Stimulated activated naive CD8-positive, alpha-beta T cell treated with anti-CD3 and anti-CD28 coated beads, Interleukin-15, Interleukin-2, amounts not matched to agents 100 U/mL and 50 U/mL, for 24 hours (primary cell): Measurements from ENCODE around the gene CASQ1.

Experiments
- ATAC-seq: fragments of 150-1000 bp; cut with Tn5 transposase; one replicate; pipeline ENCODE4 v1.10.0; 2021
- DNase-seq: peaks from one replicate; pipeline ENCODE4 v3.0.0; 2021

Gene CASQ1

DNA sequence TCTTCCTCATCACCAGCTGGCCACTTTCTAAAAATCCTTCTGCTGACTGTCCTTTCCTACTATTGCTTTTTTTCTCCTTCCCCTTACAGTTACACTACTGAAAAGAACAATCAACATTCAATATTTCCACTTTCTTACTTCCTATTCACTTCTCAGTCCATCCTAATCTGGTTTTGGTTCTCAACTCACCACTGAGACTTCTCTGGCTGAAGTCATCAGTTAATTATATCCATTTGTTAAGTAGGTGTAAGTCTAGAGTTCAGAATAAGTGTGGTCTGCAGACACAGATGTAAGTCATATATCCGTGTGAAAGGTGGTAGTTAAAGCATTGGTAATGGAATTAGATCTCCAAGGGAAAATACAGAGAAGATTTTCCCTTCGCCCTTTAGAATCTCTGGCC is 36.2 kb downstream of the CASQ1 start:
- no peak for ATAC-seq

DNA sequence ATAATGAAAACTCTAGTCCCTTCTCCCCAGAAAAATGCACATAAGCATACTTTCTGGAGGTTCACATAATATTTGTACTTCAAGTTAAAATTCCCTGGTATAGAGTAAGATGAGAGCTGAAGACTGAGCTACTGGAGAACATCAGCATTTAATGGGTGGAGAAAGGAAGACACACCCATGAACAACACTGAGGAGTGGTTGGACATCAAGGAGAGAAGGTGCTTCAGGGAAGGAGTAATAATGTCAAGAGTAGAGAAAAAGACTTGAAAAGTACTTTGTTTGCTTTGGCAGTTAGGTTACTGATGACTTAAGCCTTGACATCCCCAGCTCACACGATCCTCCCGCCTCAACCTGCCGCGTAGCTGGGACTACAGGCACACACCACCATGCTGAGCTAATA is 36.7 kb downstream of the CASQ1 start:
- DNase-seq (no peak), ATAC-seq (no peak)

More for the DNA sequence above, 36.2 kb downstream of the CASQ1 start:
- DNase-seq: no peak

DNA sequence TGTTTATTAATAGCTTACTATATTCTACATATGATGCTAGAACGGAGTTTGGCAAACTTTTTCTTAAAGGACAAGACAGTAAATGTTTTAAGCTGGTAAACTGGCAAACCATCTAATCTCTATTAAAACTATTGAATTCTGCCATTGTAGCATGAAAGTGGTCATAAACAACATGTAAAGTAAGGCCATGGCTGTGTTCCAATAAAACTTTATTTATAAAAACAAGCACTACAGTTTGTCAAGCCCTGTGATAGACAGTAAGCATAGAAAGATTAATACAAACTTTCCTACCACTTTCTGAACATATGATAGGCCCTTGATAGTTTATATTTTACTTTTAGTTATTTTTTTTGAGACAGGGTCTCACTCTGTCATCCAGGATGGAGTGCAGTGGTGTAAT is 37.2 kb downstream of the CASQ1 start:
- DNase-seq (no peak), ATAC-seq (no peak)

DNA sequence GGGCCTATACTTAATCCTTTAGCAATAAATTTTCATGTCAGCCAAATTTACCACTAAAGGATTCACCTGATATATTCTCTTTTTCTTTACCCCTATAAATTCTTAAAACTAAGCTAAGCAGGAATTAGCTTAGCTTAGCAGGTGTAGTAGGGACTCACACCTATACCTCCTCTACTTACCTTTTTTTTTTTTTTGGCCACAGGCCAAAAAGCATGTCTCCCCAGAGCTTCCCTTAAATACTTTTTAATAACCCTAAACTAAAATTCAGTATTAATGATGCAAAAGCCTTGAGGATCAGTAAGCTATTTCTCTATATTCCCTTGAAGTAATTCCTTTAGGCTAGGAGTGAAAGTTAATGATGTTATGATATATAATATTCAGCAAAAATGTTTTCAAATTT is 38.1 kb downstream of the CASQ1 start:
- ATAC-seq (no peak), DNase-seq (no peak)

DNA sequence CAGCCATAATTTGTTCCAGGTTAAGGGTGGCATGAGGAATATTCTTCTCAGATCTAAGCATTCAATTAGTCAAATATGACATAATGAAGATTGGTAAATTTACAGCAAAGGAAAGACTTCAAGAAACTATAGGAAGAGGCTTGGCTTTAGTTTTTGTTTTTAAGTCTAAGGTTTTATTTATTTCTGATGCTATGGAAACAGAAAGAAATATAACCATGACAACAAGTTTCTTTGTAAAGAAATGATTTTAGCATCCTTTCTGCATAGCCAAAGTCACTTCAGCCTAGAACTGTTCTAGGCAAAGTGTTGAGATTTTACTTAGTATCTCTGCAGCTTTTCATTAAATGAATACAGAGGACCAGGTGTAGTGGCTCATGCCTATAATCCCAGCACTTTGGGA is 42.5 kb downstream of the CASQ1 start:
- ATAC-seq (no peak), DNase-seq (no peak)

DNA sequence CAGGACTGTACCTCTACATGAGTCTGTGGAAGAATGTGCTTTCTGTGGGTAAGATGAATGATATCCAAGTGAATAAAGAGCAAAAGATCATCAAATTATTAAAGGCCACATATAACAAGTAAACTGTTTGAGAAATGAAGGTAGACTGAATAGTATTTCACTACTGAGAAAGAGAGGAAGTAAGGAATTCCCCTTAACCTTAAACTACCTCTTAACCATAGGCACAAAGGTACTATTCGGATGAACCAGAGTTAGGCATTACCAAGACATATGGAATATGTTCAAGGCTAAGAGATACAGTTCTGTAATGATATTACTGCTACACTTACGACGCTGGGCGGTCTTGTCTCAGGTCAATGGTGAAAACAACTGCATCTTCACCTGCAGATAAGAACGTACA is 46.4 kb downstream of the CASQ1 start:
- ATAC-seq: no peak

DNA sequence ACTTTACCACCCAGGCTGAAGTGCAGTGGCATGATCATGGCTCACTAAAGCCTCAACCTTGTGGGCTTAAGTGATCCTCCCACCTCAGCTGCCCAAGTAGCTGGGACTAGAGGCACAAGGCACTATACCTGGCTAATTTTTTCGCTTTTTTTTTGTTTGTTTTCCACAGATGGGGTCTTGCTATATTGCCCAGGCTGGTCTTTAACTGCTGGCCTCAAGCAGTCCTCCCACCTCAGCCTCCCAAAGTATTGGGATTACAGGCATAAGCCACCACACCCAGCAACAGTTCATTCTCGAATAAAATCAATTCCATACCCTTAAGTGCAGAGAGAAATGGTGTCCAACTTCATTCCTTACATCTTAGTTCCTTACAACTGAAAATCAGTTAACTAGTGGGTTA is 47.2 kb downstream of the CASQ1 start:
- no peak for DNase-seq

More for the DNA sequence above, 46.4 kb downstream of the CASQ1 start:
- DNase-seq: no peak

DNA sequence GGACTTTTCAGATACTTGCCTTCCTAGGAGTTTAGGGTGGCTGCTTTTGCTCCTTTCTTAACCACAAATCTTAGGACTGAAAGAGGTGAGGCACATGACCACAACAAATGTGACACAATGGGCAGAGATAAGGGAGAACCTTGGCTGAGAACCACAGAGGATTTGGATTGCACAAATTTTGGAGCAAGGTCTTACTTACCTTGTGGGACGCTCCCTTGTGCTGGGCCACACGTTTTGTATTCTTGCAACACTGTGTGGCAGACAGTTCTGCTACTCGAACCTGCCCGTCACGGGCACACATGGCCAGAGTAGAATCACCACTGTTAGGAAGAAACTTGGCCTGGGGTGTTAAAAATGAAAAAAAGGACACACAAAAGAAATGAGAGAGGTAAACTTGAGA is 48.0 kb downstream of the CASQ1 start:
- DNase-seq: no peak
- ATAC-seq: no peak

More for the DNA sequence above, 47.2 kb downstream of the CASQ1 start:
- ATAC-seq: no peak

DNA sequence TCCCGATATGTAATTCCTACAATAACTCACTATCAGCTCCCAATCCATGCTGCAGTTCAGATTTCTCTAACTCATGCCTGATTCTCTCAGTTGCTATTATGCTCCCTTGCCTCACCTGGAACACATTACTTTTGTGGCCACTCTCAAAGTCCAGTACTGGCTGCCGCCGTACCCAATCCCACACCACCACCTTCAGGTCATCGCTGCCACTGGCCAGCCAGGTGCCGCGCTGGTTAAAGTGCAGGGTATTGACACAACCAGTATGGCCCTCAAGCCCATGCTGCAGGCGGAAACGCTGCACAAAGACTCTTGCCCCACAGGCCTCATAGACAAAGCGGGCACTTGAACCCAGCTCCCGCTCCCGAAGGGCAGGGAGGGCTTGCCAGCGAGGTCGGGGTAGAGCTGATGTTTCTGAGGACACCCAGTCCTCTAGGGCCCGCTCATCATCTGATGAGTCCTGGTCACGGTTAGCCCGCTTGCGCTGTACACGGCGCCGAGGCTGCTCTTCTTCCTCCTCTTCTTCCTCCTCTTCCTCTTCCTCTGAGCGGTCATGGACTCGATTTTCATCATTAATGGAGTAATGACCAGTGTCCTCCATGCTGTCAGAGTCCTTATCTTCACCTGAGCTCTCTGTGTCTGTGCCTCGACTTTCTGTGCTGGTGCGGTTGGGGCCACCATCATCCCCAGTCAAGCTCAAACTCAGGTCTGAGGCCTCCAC is 49.4 kb downstream of the CASQ1 start:
- DNase-seq (no peak), ATAC-seq (no peak)

DNA sequence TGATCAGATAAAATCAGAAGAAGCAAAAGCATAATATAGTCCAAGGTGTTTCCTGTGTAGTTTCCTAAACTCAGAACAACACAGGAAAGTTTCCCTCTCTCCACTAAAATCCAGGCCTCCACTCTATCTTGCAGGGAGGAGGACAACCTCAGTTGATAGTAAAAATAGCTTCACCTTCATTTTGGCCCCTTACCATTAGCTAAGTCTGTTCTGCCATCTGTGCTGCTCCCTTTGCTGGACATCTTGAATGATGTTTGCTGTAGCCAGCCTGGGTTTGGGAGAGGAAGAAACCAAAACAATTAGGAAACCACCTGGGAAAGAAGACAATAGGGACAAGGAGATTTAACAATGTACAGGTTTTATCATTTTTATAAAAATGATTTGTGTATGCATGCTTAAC is 53.4 kb downstream of the CASQ1 start:
- no peak for DNase-seq
- ATAC-seq: no peak

DNA sequence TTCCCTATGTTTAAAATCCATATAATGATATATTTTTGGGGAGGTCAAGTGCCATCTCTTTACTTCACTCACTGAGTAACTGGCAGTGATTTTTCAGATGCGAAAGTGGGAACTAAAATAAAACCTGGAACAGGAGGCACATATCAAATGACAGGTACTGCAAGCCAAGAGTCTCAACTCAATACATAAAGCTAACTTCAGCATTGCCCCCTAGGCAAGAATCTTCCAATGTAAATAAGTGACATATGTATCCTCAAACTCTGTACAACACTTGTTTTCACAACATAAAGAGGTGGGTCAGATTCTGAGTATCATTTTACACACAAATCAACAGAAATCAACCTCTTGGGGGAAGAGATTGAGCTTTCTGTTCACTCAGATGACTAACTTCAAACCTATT is 53.8 kb downstream of the CASQ1 start:
- DNase-seq (no peak), ATAC-seq (no peak)

DNA sequence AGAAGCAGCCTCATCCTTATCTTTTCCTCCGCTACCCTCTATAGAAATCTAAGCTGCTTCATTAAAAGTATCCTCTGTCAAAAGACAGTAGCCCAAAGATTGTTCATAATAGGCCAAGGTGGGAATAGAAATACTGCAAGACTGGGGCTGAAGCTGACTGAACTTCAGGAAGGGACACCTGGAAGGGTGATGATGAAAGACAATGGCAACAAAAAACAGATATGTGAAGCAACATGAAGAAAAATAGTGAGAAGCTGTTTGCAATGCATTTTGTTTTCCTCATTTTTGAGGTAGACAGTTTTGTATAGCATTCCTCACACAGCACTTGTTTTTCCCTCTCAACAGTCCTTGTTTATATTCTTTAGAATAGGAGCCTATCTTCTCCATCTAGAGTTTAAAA is 55.1 kb downstream of the CASQ1 start:
- ATAC-seq (no peak), DNase-seq (no peak)

DNA sequence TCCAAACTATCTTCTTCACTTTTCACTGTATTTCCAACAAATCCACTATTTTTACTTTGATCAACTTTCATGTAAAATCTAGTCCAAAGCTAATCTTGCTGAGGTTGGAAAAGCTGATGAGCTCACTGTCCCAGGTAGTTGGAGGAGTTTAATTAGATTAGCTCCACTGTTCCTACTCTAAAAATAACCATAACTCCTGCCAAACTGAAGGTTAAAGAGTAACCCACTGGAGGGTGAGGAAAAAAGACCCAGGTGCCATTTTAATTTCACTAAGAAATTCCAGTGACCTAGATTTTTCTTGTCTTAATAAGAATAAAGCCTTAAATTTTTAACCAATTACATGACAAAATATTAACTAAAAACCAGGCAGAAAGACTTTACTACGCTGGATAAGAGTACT is 56.7 kb downstream of the CASQ1 start:
- no peak for DNase-seq

DNA sequence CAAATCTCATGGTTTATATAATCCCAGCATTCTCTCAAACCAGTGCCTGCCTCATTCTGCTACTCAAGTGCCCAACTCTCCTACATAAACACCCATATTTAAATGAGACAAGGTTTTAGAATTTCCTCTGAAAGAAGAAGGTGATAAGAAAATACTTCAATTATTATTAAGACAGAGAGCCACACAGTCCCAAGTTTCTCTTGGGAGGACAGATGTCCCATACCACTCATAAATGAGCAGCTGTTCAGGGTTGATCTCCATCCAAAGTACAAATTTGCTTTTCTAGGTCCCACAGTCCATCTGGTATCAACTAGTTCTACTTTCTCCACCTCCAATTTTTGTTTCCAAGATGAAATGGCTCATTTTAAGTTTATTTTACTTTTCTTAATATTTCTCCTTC is 60.6 kb downstream of the CASQ1 start:
- DNase-seq: no peak
- no peak for ATAC-seq

More for the DNA sequence above, 56.7 kb downstream of the CASQ1 start:
- no peak for ATAC-seq
